SK-N-SH (cell line): ENCODE measurements around the gene CHIC2. TPM values are rescaled to one million over a fixed set of nuclear protein-coding genes. Genes with fewer than 3 reads are reported as not detected.

Experiments used
- CTCF ChIA-PET: fragments of 300-600, 350-600 bp; formaldehyde crosslinking; extraction: SDS; loops from one replicate; lab custom pipeline; 2021; lab: Yijun Ruan, JAX
- POLR2A ChIA-PET: fragments of 350-600 bp; sonication (Branson Sonifier 250); formaldehyde crosslinking; extraction: SDS; loops from one replicate; lab custom pipeline; 2020; ENCODE audit warnings: antibody characterized with exemption, inconsistent platforms; lab: Yijun Ruan, JAX
- DNase-seq: peaks from one replicate; pipeline ENCODE4 v3.0.0; 2012
- H2AFZ ChIP-seq: fragments of 200-600 bp; sonication (generic); 2 replicates; pipeline ENCODE4 v1.8.1; 2016; ENCODE audit warnings: antibody characterized with exemption, mild to moderate bottlenecking, low read depth
- H3F3A ChIP-seq: fragments of 200-600 bp; sonication (generic); replicated peaks from 2 replicates; pipeline ENCODE3; 2016; ENCODE audit warnings: antibody characterized with exemption, mild to moderate bottlenecking; ENCODE audit not compliant: insufficient read depth
- H3K27ac ChIP-seq, 2 experiments: fragments of 200-500 bp in 1 of 2; fragments of 200-600 bp in 1 of 2; sonication (Bioruptor generic) in 1 of 2; sonication (generic), shearing (Covaris generic) in 1 of 2; 2 replicates each; pipeline versions ENCODE4 v1.5.1 to v1.6.1; 2014 to 2016; ENCODE audit warnings: low read depth in 2 of 2, inconsistent platforms in 1 of 2, low read length in 1 of 2, mild to moderate bottlenecking in 1 of 2, mixed read lengths in 1 of 2
- H3K27me3 ChIP-seq: fragments of 200-600 bp; sonication (generic), shearing (Covaris generic); 2 replicates; pipeline ENCODE4 v1.6.1; 2016; ENCODE audit warnings: mixed run types; ENCODE audit not compliant: insufficient read depth
- H3K36me3 ChIP-seq, 2 experiments: fragments of 200-500 bp in 1 of 2; fragments of 200-600 bp in 1 of 2; sonication (Bioruptor generic) in 1 of 2; sonication (generic) in 1 of 2; replicated peaks in 1 of 2; 2 replicates each; pipeline versions ENCODE3 to v1.5.1; 2014 to 2016; ENCODE audit warnings: low read length in 1 of 2, mild to moderate bottlenecking in 1 of 2; ENCODE audit not compliant: insufficient read depth in 2 of 2, control insufficient read depth in 1 of 2
- H3K4me1 ChIP-seq, 2 experiments: fragments of 200-500 bp in 1 of 2; fragments of 200-600 bp in 1 of 2; sonication (Bioruptor generic) in 1 of 2; sonication (generic), shearing (Covaris generic) in 1 of 2; 2 replicates each; pipeline versions ENCODE4 v1.5.1 to v1.6.1; 2014 to 2016; ENCODE audit warnings: low read depth in 1 of 2, low read length in 1 of 2, mixed run types in 1 of 2; ENCODE audit not compliant: insufficient read depth in 2 of 2, control insufficient read depth in 1 of 2
- H3K4me2 ChIP-seq: fragments of 200-600 bp; sonication (generic), shearing (Covaris generic); 2 replicates; pipeline ENCODE4 v1.6.1; 2017; ENCODE audit warnings: mixed run types
- H3K4me3 ChIP-seq, 2 experiments: fragments of 200-500 bp in 1 of 2; fragments of 200-600 bp in 1 of 2; sonication (Bioruptor generic) in 1 of 2; sonication (generic), shearing (Covaris generic) in 1 of 2; 2 replicates each; pipeline versions ENCODE4 v1.5.1 to v1.8.1; 2014 to 2016; ENCODE audit warnings: low read depth in 2 of 2, inconsistent platforms in 1 of 2, low read length in 1 of 2, mild to moderate bottlenecking in 1 of 2, mixed read lengths in 1 of 2, moderate library complexity in 1 of 2
- H3K79me2 ChIP-seq: fragments of 200-600 bp; sonication (generic); 2 replicates; pipeline ENCODE4 v1.8.1; 2017; ENCODE audit warnings: mild to moderate bottlenecking; ENCODE audit not compliant: insufficient read depth
- H3K9ac ChIP-seq: fragments of 200-600 bp; sonication (generic); 2 replicates; pipeline ENCODE4 v1.6.1; 2017; ENCODE audit warnings: mixed run types
- H3K9me2 ChIP-seq: fragments of 200-600 bp; sonication (generic); 2 replicates; pipeline ENCODE4 v1.6.1; 2017; ENCODE audit warnings: mixed run types
- H3K9me3 ChIP-seq: fragments of 200-600 bp; sonication (generic); 2 replicates; pipeline ENCODE4 v1.6.1; 2017; ENCODE audit warnings: mixed run types, mild to moderate bottlenecking, moderate library complexity
- H4K20me1 ChIP-seq: fragments of 200-600 bp; sonication (generic); 2 replicates; pipeline ENCODE4 v1.6.1; 2017; ENCODE audit warnings: mild to moderate bottlenecking, mixed run types; ENCODE audit not compliant: insufficient read depth
- ELF1 ChIP-seq: IDR thresholded peaks from 2 replicates; pipeline ENCODE4 v1.4.0; 2012
- EP300 ChIP-seq, 2 experiments: IDR thresholded peaks; 2 replicates each; pipeline versions ENCODE4 v1.4.0 to v1.6.1; 2012; ENCODE audit warnings: borderline replicate concordance in 1 of 2, low read depth in 1 of 2, low read length in 1 of 2
- EZH2phosphoT487 ChIP-seq: fragments of 200-600 bp; sonication (generic); IDR thresholded peaks from 2 replicates; pipeline ENCODE4 v1.6.1; 2017; ENCODE audit warnings: low read depth, mixed run types, mild to moderate bottlenecking, antibody characterized with exemption, moderate library complexity, borderline replicate concordance
- GABPA ChIP-seq: IDR thresholded peaks from 2 replicates; pipeline ENCODE4 v1.4.0; 2012; ENCODE audit warnings: low read depth, mild to moderate bottlenecking
- GATA2 ChIP-seq: sonication (generic); formaldehyde crosslinking; IDR thresholded peaks from 2 replicates; pipeline ENCODE4 v1.5.0; 2020; ENCODE audit warnings: mild to moderate bottlenecking, missing genetic modification reagents
- JUND ChIP-seq: IDR thresholded peaks from 2 replicates; pipeline ENCODE4 v1.4.0; 2012
- MEF2A ChIP-seq: IDR thresholded peaks from 2 replicates; pipeline ENCODE4 v1.4.0; 2012; ENCODE audit warnings: low read depth, borderline replicate concordance
- MXI1 ChIP-seq: IDR thresholded peaks from 2 replicates; pipeline ENCODE4 v1.6.1; 2012; ENCODE audit warnings: mild to moderate bottlenecking, low read depth, low read length, improper control_type of control experiment
- NRF1 ChIP-seq: IDR thresholded peaks from 2 replicates; pipeline ENCODE4 v1.6.1; 2012; ENCODE audit warnings: low read depth, mild to moderate bottlenecking, low read length
- POLR2AphosphoS5 ChIP-seq: IDR thresholded peaks from 2 replicates; pipeline ENCODE4 v1.6.1; 2012; ENCODE audit warnings: low read depth, low read length
- RAD21 ChIP-seq: IDR thresholded peaks from 2 replicates; pipeline ENCODE4 v1.6.1; 2012; ENCODE audit warnings: mild to moderate bottlenecking, low read length
- RCOR1 ChIP-seq: fragments of 150-350 bp; IDR thresholded peaks from 2 replicates; pipeline ENCODE4 v1.6.1; 2017; ENCODE audit warnings: antibody characterized with exemption, low read length
- SIN3A ChIP-seq: IDR thresholded peaks from 2 replicates; pipeline ENCODE4 v1.6.1; 2012; ENCODE audit warnings: low read depth, mild to moderate bottlenecking, low read length, moderate library complexity, borderline replicate concordance
- TCF12 ChIP-seq: IDR thresholded peaks from 2 replicates; pipeline ENCODE4 v1.4.0; 2012
- TEAD4 ChIP-seq: IDR thresholded peaks from 2 replicates; pipeline ENCODE4 v1.4.0; 2012; ENCODE audit warnings: mild to moderate bottlenecking, borderline replicate concordance; ENCODE audit not compliant: insufficient read depth
- USF1 ChIP-seq: IDR thresholded peaks from 2 replicates; pipeline ENCODE4 v1.4.0; 2012; ENCODE audit warnings: low read depth, borderline replicate concordance
- WGBS: methylation state at CpG from one replicate; pipeline ENCODE4 v1.1.6; 2017; ENCODE audit warnings: low lambda C conversion rate; 5-methylcytosine and 5-hydroxymethylcytosine counted together
- polyA plus RNA-seq, 3 experiments: library from polyadenylated mRNA; depleted of rRNA; stranded (reverse); fragments of >200 nt; gene quantifications; 2 replicates each; pipeline ENCODE4 v1.2.3, GENCODE V29; 2012
- TF ChIP-seq, protein P1 (sequence below): fragments of 200-600 bp; sonication (generic); IDR thresholded peaks from 2 replicates; pipeline ENCODE4 v1.6.1; 2017; ENCODE audit warnings: antibody characterized with exemption, mild to moderate bottlenecking, moderate library complexity
- TF ChIP-seq, protein P2 (sequence below): IDR thresholded peaks from 2 replicates; pipeline ENCODE4; 2012
- TF ChIP-seq, protein P3 (sequence below): IDR thresholded peaks from 2 replicates; pipeline ENCODE4 v1.4.0; 2012; ENCODE audit warnings: low read depth

The CHIC2 gene
- polyA plus RNA-seq, 1 of the 3 experiments (the other 2 are of a cell fraction): 26.8 TPM

DNA sequence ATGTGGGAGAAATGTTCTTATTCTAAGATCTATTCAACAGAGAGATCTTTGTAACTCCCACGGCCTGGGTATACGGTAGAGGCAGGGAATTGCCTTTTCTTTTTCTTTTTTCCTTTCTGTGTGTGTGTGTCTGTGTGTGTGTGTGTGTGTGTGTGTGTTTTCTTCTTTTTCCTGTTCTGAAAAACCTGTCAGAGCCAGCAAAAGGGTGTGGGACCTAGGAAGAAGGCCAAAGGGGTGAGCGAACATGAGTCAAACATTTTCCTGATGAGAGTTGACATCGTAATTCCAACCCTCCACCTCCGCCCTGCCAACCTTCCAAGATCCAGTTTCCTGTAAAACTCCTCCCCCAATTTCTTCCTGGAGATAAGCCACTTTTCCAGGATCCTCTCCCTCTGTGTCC lies 2.8 kb upstream of the CHIC2 start (continued):
- TF ChIP-seq, protein P1, sequence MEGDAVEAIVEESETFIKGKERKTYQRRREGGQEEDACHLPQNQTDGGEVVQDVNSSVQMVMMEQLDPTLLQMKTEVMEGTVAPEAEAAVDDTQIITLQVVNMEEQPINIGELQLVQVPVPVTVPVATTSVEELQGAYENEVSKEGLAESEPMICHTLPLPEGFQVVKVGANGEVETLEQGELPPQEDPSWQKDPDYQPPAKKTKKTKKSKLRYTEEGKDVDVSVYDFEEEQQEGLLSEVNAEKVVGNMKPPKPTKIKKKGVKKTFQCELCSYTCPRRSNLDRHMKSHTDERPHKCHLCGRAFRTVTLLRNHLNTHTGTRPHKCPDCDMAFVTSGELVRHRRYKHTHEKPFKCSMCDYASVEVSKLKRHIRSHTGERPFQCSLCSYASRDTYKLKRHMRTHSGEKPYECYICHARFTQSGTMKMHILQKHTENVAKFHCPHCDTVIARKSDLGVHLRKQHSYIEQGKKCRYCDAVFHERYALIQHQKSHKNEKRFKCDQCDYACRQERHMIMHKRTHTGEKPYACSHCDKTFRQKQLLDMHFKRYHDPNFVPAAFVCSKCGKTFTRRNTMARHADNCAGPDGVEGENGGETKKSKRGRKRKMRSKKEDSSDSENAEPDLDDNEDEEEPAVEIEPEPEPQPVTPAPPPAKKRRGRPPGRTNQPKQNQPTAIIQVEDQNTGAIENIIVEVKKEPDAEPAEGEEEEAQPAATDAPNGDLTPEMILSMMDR: no peak
- TF ChIP-seq, protein P2, sequence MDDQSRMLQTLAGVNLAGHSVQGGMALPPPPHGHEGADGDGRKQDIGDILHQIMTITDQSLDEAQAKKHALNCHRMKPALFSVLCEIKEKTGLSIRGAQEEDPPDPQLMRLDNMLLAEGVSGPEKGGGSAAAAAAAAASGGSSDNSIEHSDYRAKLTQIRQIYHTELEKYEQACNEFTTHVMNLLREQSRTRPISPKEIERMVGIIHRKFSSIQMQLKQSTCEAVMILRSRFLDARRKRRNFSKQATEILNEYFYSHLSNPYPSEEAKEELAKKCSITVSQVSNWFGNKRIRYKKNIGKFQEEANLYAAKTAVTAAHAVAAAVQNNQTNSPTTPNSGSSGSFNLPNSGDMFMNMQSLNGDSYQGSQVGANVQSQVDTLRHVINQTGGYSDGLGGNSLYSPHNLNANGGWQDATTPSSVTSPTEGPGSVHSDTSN: peak; percentile 88
- TF ChIP-seq RAD21 (no peak), EP300 (IDR thresholded peaks at IDR 0.05; ENCODE audit: borderline replicate concordance in 1 of 2, low read depth in 1 of 2, low read length in 1 of 2) (peak in 1 of 2 experiments; percentile 45; a peak in 1 of 4 replicates), MEF2A (no peak)

DNA sequence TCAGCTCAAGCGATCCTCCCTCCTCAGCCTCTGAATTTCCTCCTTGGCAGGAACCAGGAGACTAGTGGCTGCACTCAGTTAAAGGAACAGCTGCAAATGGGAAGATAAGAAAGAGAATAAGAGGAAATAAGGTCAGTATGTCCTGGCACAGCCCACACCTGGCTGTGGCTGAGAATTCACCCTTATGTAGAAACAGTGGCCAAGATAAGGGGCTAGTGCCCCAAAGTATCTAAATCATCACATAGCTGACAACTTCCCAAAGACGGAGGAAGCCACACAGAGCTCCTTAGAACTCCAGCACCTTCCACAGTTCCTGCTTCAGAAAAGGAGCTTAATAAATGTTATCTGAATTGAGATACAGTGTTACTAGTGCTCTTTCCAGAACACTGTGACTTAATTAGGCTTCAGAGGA lies 2.3 kb upstream of the CHIC2 start:
- Histone ChIP-seq H3K4me3 (no peak overlapping the region), H3K4me2 (peak overlapping the region; percentile 58), H3K27me3 (no peaks in the 10 kb centered on the region), H3K9me3 (no peaks in the 10 kb centered on the region), H3K27ac (peak overlapping the region; percentile 58 to 71), H3K9me2 (no peaks in the 10 kb centered on the region), H2AFZ (peak overlapping the region; percentile 63), H4K20me1 (peaks cover 8% of the 10 kb centered on the region; the same call in 1 of the 2 replicates), H3K36me3 (peaks cover 0 to 8% of the 10 kb centered on the region in 2 experiments), H3K9ac (peak overlapping the region; percentile 19; the same call in 1 of the 2 replicates), H3F3A (peaks cover 39% of the 10 kb centered on the region), H3K79me2 (peaks cover 27% of the 10 kb centered on the region), H3K4me1 (peaks cover 19 to 23% of the 10 kb centered on the region in 2 experiments)
- no peak for DNase-seq
- POLR2A ChIA-PET: no interaction called here
- CTCF ChIA-PET: no interaction called here
- TF ChIP-seq TEAD4 (no peak), JUND (no peak), TCF12 (no peak), EP300 (IDR thresholded peaks at IDR 0.05; ENCODE audit: borderline replicate concordance in 1 of 2, low read depth in 1 of 2, low read length in 1 of 2) (no peak), SIN3A (no peak), EZH2phosphoT487 (no peak), RCOR1 (no peak), GATA2 (no peak), NRF1 (no peak), USF1 (no peak), MXI1 (no peak), ELF1 (no peak), POLR2AphosphoS5 (no peak), GABPA (no peak), RAD21 (no peak), MEF2A (no peak)
- TF ChIP-seq, protein P3, sequence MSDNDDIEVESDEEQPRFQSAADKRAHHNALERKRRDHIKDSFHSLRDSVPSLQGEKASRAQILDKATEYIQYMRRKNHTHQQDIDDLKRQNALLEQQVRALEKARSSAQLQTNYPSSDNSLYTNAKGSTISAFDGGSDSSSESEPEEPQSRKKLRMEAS: no peak
- TF ChIP-seq, protein P2: no peak
- WGBS: 93% methylated on average over 2 of the region's 2 CpGs
